ENCODE results near the gene LILRB5. TPM values are rescaled to one million over a fixed set of nuclear protein-coding genes. Genes with fewer than 3 reads are reported as not detected.
"Not testable (repeated sequence)": the region's sequence is repeated elsewhere in the genome, so short reads cannot be mapped to it uniquely, and the experiment has no call there.

LILRB5 gene
- total and polyA plus RNA-seq, 11 donors = 1.4 to 22.2 (median 3.9) TPM

DNA sequence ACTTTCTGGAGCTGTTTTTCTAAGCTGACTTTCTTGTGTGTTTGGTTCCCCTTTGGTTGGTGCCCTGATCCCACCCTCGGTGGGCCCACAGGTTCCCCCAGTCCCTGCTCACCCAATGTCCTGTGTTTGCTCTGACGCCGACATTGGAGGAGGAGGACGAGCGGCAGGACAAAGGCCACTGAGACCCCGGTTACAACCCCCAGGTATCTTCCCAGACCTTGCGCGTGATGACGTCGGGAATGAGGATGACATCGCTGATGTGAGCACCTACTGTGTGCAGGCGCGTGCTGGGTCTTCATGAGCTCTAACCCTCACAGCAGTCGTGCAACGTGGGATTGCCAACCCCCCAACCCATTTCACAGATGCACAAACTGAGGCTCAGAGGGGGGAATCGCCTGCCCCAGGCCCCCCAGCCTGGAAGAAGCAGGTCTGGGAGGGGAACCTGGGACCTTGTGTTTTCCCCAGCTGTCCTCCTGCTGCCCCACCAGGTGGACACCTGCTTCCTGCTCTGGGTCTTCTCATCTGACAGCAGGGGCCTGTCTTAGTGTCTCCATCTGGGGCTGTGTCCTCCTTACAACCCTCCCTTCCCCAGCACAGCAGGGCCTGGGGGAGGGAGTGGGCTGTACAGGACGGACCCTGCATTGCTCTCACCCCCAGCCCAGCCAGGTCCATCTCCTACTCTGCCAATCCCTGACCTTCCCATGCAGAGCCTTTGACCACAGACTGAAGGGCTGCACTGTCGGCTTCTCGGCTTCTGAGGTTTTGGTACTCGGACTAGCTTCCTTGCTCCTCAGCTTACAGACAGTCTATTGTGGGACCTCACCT, 9.8 kb downstream of the LILRB5 start:
- H3K4me1 ChIP-seq = peaks cover 0 to 26% (median 0%) of the 10 kb centered on the region in 12 donors
- DNase-seq (no peak), ATAC-seq (peak in 1 of 4 donors; percentile 14)
- H3K27ac ChIP-seq = peak overlapping the region in 5 of 12 donors; percentile 6 to 87 (median 34)
- peaks cover 0 to 12% (median 0%) of the 10 kb centered on the region in 9 donors for H3K27me3 ChIP-seq
- no peak overlapping the region for H3K4me3 ChIP-seq
- TF ChIP-seq POLR2A (IDR thresholded peaks at IDR 0.05) (no peak), CTCF (IDR thresholded peaks at IDR 0.05) (no peak)
- 82 to 88% (median 85%) methylated on average over 17 to 20 of the region's 20 CpGs for WGBS, 4 donors
- no peaks in the 10 kb centered on the region for H3K36me3 ChIP-seq
- intact Hi-C loops (cut with DNase I) = loop anchor here in 1 of 10 donors (2.0 kb wide), 1 partner anchor 25 kb away; the partner anchor contains the start of gene LILRB3
- H3K9me3 ChIP-seq = no peaks in the 10 kb centered on the region

- intact Hi-C loops (cut with DNase I) = loop anchor here in 1 of 10 donors (2.0 kb wide), 1 partner anchor 23 kb away; the partner anchor contains the start of gene LILRB3
- H3K36me3 ChIP-seq = no peaks in the 10 kb centered on the region
- DNase-seq = no peak
- no peak overlapping the region for H3K27ac ChIP-seq
- peaks cover 0 to 26% (median 0%) of the 10 kb centered on the region in 12 donors for H3K4me1 ChIP-seq
- ATAC-seq = no peak
- no peaks in the 10 kb centered on the region for H3K9me3 ChIP-seq
- no peak overlapping the region for H3K4me3 ChIP-seq
- 69 to 84% (median 71%) methylated on average over 3 of the region's 3 CpGs for WGBS, 4 donors
- peaks cover 0 to 7% (median 0%) of the 10 kb centered on the region in 9 donors for H3K27me3 ChIP-seq
- no peak for TF ChIP-seq CTCF (IDR thresholded peaks at IDR 0.05)
- no peak for TF ChIP-seq POLR2A (IDR thresholded peaks at IDR 0.05)
These were observed 11.1 kb downstream of the LILRB5 start for GRCh38 chr19:54245936-54246335.

GRCh38 chr19:54243809-54244208, 13.3 kb downstream of the LILRB5 start:
- H3K27ac ChIP-seq; intact Hi-C loops (cut with DNase I); ATAC-seq; H3K9me3 ChIP-seq; DNase-seq; H3K4me3 ChIP-seq; H3K36me3 ChIP-seq: not testable (repeated sequence)
- Histone ChIP-seq H3K4me1 (peaks cover 0 to 28% (median 0%) of the 10 kb centered on the region in 12 donors), H3K27me3 (peaks cover 0 to 16% (median 0%) of the 10 kb centered on the region in 9 donors)
- WGBS, 4 donors = 59 to 66% (median 63%) methylated on average over 5 to 7 of the region's 8 CpGs; no CpG with 5 or more reads in 1 of the 4 donors

DNA sequence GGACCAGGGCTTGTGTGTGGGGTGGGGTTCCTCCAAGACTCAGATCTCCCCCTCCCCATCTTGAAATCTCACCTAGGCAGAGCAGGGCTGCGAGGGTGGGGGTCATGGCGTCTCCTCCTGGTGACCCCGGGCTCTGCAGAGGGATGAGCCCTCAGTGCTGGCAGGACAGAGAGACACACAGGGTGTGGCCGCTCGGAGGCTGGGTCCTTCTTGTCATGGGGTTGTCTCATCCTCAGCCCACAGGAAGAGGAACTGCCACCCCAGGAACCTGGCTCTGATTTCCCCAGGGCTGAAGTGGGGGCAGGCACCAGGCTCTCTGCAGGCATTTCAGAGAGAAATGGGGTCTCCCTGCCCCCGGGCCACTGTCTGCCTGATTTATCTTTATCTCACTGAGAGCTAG, 14.4 kb downstream of the LILRB5 start, which contains the start of gene LILRA6:
Gene LILRA6, minus strand, starts transcription at position 145 of the 400 bp plus-strand sequence.
- H3K27ac ChIP-seq = not testable (repeated sequence)
- DNase-seq = peak in 3 of 5 donors; percentile 48 to 59 (median 56)

GRCh38 chr19:54242234-54242633, 14.8 kb downstream of the LILRB5 start:
- Histone ChIP-seq H3K27me3 (peaks cover 0 to 18% (median 0%) of the 10 kb centered on the region in 9 donors), H3K4me1 (peaks cover 0 to 13% (median 0%) of the 10 kb centered on the region in 12 donors)
- H3K27ac ChIP-seq; intact Hi-C loops (cut with DNase I); DNase-seq; H3K36me3 ChIP-seq; H3K4me3 ChIP-seq; H3K9me3 ChIP-seq: not testable (repeated sequence)
- WGBS, 4 donors = 69 to 74% (median 71%) methylated on average over 1 to 4 of the region's 4 CpGs; no CpG with 5 or more reads in 1 of the 4 donors
- peak in 1 of 4 donors; percentile 43 for ATAC-seq

More for the DNA sequence above, 14.4 kb downstream of the LILRB5 start, which contains the start of gene LILRA6:
- peaks cover 0 to 17% (median 0%) of the 10 kb centered on the region in 12 donors for H3K4me1 ChIP-seq
- peak; percentile 50 to 85 (median 78) for ATAC-seq
- H3K36me3 ChIP-seq; intact Hi-C loops (cut with DNase I); H3K9me3 ChIP-seq; H3K4me3 ChIP-seq: not testable (repeated sequence)
- peaks cover 0 to 22% (median 0%) of the 10 kb centered on the region in 9 donors for H3K27me3 ChIP-seq
- WGBS, 4 donors = 65 to 80% methylated on average over 6 of the region's 6 CpGs; no CpG with 5 or more reads in 2 of the 4 donors

DNA sequence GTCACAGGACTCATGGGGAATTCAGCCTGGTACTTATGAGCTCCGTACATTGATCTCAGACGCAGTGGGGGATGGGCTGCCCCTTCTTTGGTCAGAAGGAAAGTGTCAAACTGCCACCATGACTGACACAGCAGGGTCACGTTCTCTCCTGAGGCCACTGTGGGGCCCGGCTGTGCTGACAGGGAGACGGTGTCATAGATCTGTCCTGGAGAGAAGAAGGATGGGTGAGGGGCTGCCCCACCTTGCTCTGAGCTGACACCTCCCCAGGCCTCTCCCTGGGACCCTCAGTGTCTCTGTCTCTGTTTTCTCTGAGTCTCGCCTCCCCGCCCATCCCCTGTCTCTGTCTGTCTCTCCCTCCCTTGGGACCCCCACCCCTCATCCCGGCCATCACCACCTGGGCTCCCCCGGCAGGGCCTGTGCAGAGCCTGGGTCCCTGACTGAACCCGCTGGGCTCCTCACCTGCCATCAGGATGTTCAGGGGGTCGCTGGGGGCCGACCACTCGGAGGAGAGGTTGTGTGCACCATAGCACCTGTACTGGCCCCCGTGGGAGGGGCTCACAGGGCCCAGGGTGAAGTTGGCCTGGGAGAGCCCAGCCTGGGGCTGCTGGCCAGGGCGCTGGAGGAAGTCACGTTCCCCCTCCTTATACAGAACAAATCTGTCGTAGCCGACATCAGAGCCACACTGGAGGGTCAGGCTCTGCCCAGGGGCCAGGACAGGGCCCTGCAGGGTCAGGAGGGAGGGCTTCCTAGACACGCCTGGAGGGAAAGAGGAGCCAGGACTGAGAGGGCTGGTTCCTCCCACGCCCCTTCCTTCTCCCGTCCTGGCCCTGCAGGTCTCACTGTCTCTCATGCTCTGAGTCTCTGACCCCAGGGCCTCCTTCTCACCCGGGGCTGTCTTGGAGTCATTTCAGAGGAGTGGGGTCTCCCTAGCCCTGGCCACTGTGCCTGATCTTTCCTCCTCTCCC, 16.4 kb downstream of the LILRB5 start:
- peaks cover 0 to 20% (median 0%) of the 10 kb centered on the region in 9 donors for H3K27me3 ChIP-seq
- H3K36me3 ChIP-seq; H3K4me1 ChIP-seq; ATAC-seq; intact Hi-C loops (cut with DNase I); H3K27ac ChIP-seq; DNase-seq; H3K4me3 ChIP-seq; H3K9me3 ChIP-seq: not testable (repeated sequence)
- WGBS, 4 donors = 57 to 66% (median 64%) methylated on average over 9 to 19 of the region's 22 CpGs

DNA sequence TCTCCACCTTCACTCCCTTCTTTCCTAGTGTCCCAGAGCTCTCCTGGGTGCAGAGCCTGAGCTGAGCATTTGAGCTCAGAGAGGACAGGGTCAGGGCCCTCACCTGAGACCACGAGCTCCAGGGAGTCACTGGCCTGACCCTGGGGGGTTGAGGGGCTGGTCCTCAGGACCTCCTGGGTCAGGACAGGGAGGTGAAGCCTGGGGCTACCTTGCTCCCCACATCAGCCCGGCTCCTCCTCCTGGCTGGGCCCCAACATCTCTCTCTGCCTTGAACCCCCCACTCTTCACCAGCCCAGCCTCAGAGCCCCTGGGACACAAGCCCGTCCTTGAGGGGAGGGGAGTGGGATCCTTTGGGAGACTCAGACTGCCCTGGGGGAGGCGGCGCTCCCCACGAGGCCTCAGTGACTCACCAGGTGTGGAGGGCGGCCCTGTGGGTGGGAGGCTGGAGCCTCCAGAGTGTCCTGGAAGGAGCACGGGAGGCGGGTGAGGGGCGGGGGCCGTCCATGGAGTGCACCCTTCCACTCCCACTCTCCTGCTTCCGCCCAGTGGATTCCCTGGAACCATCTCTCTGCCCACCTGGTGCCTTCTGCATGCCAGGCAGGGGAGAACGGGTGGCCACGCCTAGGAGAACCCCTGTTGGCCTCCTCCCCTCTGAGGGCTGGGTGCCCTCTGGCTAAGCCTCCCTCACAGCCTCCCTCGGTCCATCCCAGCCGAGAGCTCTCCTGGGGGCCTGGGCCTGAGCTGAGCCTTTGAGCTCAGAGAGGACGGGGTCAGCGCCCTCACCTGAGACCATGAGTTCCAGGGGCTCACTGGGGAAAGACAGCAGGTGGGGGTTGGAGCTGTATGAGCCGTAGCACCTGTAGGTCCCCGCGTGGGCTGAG, 17.3 kb downstream of the LILRB5 start:
- peak in 2 of 4 donors; percentile 38 to 44 for ATAC-seq
- peaks cover 0 to 24% (median 0%) of the 10 kb centered on the region in 9 donors for H3K27me3 ChIP-seq
- not testable (repeated sequence) for H3K9me3 ChIP-seq, H3K4me1 ChIP-seq, DNase-seq, H3K36me3 ChIP-seq, H3K27ac ChIP-seq, H3K4me3 ChIP-seq
- 68 to 77% (median 73%) methylated on average over 6 to 16 of the region's 21 CpGs for WGBS, 4 donors
- intact Hi-C loops (cut with DNase I) = loop anchor here in 2 of 10 donors (2.0 kb wide), 1 partner anchor 17 kb away; the partner anchor contains the start of gene LILRB3 (in 2 of the 2)

Measured in heart left ventricle (tissue), 16 donors.